AG10803 (cell line): Measurements from ENCODE around the gene ZNF433.
"Not testable (repeated sequence)": the region's sequence is repeated elsewhere in the genome, so short reads cannot be mapped to it uniquely, and the experiment has no call there.

ENCODE experiments used
- DNase-seq: peaks from one replicate; pipeline ENCODE4 v3.0.0; 2010; ENCODE audit warnings: low read depth
- H3K4me3 ChIP-seq: 2 replicates; pipeline ENCODE4 v1.5.1; 2011; ENCODE audit warnings: mild to moderate bottlenecking, low read length, control low read depth
- TF ChIP-seq, protein P1 (sequence below): conservative IDR thresholded peaks from 2 replicates; pipeline ENCODE4 v1.5.1; 2011; ENCODE audit warnings: mild to moderate bottlenecking, low read length, control low read depth, inconsistent platforms

Gene ZNF433

GRCh38 chr19:12015753-12016116, 19.7 kb downstream of the ZNF433 start:
- no peak overlapping the region for H3K4me3 ChIP-seq
- DNase-seq, result no peak
- TF ChIP-seq, protein P1, sequence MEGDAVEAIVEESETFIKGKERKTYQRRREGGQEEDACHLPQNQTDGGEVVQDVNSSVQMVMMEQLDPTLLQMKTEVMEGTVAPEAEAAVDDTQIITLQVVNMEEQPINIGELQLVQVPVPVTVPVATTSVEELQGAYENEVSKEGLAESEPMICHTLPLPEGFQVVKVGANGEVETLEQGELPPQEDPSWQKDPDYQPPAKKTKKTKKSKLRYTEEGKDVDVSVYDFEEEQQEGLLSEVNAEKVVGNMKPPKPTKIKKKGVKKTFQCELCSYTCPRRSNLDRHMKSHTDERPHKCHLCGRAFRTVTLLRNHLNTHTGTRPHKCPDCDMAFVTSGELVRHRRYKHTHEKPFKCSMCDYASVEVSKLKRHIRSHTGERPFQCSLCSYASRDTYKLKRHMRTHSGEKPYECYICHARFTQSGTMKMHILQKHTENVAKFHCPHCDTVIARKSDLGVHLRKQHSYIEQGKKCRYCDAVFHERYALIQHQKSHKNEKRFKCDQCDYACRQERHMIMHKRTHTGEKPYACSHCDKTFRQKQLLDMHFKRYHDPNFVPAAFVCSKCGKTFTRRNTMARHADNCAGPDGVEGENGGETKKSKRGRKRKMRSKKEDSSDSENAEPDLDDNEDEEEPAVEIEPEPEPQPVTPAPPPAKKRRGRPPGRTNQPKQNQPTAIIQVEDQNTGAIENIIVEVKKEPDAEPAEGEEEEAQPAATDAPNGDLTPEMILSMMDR, result no peak

DNA sequence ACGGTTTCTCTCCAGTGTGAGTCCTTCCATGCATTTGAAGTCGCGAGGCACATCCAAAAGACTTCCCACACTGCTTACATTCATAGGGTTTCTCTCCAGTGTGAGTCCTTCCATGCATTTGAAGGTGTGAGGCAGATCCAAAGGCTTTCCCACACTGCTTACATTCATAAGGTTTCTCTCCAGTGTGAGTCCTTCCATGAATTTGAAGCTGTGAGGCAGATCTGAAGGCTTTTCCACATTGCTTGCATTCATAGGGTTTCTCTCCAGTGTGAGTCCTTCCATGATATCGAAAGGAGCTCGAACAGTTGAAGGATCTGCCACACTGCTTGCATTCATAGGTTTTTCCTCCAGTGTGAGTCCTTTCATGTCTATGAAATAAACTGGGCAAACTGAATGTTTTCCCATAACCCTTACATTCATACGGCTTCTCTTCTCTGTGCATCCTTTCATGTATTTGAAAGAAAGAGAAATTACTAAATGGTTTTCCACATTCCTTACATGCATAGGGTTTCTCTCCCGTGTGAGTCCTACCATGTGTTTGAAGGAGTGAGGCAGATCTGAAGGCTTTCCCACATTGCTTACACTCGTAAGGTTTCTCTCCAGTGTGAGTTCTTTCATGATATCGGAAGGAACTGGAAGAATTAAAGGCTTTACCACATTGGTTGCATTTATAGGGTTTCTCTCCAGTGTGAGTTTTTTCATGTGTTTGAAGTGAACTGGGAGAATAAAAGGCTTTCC, 20.3 kb downstream of the ZNF433 start:
- no peak for DNase-seq
- TF ChIP-seq, protein P1, result no peak
- no peak overlapping the region for H3K4me3 ChIP-seq

GRCh38 chr19:12000152-12000981, 35.1 kb downstream of the ZNF433 start:
- TF ChIP-seq, protein P1, result no peak
- DNase-seq, result peak; percentile 20
- H3K4me3 ChIP-seq, result no peak overlapping the region

- no peak for DNase-seq
- no peak overlapping the region for H3K4me3 ChIP-seq
- TF ChIP-seq, protein P1, result no peak
Measured at GRCh38 chr19:11995174-11995573, 40.3 kb downstream of the ZNF433 start.

GRCh38 chr19:11991921-11992320, 43.6 kb downstream of the ZNF433 start:
- DNase-seq, H3K4me3 ChIP-seq: not testable (repeated sequence)

DNA sequence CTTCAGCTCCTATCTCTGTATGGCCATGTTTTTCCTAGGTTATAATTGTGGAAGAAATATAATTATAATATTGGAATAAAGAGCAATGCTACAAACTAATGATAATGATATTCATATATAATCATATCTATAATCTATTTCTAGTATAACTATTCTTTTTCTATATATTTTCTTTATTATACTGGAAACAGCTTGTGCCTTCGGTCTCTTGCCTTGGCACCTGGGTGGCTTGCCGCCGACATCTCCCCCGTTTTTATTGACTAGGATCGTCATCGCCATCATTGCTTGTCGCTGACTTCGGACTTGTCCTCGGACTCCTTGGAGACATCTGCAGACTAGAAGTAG, 46.4 kb downstream of the ZNF433 start:
- peak overlapping the region; percentile 90 for H3K4me3 ChIP-seq
- DNase-seq, result no peak
- TF ChIP-seq, protein P1, result no peak

DNA sequence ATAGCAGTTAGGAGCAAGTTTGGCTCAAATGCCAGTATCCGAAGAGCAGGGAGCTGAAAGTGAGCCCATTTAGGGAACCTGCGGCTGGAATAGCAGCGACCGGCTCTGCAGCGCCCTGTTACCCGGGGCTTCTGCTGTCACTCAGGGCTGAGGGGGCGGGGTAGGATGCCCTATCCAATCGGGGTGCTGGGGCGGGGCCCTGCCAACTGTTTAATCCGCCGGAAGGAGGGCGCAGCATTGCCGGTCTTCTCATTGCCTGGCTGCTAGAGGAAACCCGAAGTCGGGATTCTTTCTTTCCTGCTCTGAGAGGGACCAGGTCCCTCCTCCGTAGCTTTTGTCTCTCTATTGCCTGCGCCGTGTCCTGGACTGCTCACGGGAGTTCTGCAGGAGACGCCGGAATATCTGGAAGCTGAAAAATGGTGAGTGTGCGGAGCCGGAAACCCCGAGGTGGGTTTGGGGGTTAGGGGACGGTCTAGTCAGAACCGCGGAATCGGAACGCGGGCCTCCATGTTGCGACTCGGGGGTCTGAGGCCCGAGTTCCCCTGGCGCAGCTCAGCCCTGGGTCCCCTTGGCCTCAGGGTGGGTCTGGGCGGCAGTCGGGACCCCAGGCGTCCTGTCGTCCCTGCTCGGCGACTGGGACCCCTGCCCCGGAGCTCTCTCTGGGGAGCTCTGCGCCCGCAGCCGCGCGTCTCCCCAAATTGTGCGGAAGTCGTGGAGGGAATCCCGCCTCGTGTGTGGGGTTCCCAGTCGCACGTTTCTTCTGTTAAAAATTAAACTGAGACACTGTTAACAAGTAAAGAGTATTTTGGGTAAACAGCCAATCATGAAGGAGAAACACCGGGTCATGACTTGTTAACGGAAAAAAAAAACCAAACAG, 47.8 kb downstream of the ZNF433 start:
- TF ChIP-seq, protein P1, result no peak
- H3K4me3 ChIP-seq, result peak overlapping the region; percentile 90
- DNase-seq, result peak; percentile 89
